ENCODE data around the gene MAPK11.

The MAPK11 gene

GRCh38 chr22:50221410-50222300, 48.5 kb downstream of the MAPK11 start:
- TF ChIP-seq CSRNP3 (CRISPR knock-in tag; IDR thresholded peaks at IDR 0.05), result no peak
- TF ChIP-seq, protein P1, sequence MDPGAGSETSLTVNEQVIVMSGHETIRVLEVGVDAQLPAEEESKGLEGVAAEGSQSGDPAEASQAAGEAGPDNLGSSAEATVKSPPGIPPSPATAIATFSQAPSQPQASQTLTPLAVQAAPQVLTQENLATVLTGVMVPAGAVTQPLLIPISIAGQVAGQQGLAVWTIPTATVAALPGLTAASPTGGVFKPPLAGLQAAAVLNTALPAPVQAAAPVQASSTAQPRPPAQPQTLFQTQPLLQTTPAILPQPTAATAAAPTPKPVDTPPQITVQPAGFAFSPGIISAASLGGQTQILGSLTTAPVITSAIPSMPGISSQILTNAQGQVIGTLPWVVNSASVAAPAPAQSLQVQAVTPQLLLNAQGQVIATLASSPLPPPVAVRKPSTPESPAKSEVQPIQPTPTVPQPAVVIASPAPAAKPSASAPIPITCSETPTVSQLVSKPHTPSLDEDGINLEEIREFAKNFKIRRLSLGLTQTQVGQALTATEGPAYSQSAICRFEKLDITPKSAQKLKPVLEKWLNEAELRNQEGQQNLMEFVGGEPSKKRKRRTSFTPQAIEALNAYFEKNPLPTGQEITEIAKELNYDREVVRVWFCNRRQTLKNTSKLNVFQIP (CRISPR knock-in tag; IDR thresholded peaks at IDR 0.05; ENCODE audit: borderline replicate concordance, low read depth), result no peak
- no peak for TF ChIP-seq OSR1 (CRISPR knock-in tag; IDR thresholded peaks at IDR 0.05)
- TF ChIP-seq ZNF8 (CRISPR knock-in tag; IDR thresholded peaks at IDR 0.05), result no peak
- no peak for TF ChIP-seq ZNF565 (CRISPR knock-in tag; conservative IDR thresholded peaks at IDR 0.05; ENCODE audit: low read depth)
- no peak for ATAC-seq

- TF ChIP-seq PPARA (CRISPR knock-in tag; IDR thresholded peaks at IDR 0.05; ENCODE audit: borderline replicate concordance) (no peak), SNAI2 (CRISPR knock-in tag; IDR thresholded peaks at IDR 0.05) (no peak), PATZ1 (CRISPR knock-in tag; IDR thresholded peaks at IDR 0.05; ENCODE audit: borderline replicate concordance) (no peak), BACH2 (CRISPR knock-in tag; IDR thresholded peaks at IDR 0.05; ENCODE audit: borderline replicate concordance) (no peak), ZC3H10 (CRISPR knock-in tag; IDR thresholded peaks at IDR 0.05) (no peak), CSRNP3 (CRISPR knock-in tag; IDR thresholded peaks at IDR 0.05) (no peak), ZNF70 (CRISPR knock-in tag; IDR thresholded peaks at IDR 0.05) (no peak)
- TF ChIP-seq, protein P2, sequence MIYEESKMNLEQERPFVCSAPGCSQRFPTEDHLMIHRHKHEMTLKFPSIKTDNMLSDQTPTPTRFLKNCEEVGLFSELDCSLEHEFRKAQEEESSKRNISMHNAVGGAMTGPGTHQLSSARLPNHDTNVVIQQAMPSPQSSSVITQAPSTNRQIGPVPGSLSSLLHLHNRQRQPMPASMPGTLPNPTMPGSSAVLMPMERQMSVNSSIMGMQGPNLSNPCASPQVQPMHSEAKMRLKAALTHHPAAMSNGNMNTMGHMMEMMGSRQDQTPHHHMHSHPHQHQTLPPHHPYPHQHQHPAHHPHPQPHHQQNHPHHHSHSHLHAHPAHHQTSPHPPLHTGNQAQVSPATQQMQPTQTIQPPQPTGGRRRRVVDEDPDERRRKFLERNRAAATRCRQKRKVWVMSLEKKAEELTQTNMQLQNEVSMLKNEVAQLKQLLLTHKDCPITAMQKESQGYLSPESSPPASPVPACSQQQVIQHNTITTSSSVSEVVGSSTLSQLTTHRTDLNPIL (CRISPR knock-in tag; IDR thresholded peaks at IDR 0.05; ENCODE audit: low read depth), result no peak
- TF ChIP-seq, protein P1 (CRISPR knock-in tag; IDR thresholded peaks at IDR 0.05; ENCODE audit: borderline replicate concordance, low read depth), result no peak
- no peak for ATAC-seq
Measured at GRCh38 chr22:50220603-50221409, 49.4 kb downstream of the MAPK11 start.

GRCh38 chr22:50219800-50220602, 50.2 kb downstream of the MAPK11 start:
- no peak; the same call in 2 of the 3 replicates for ATAC-seq
- no peak for TF ChIP-seq ZNF70 (CRISPR knock-in tag; IDR thresholded peaks at IDR 0.05)
- TF ChIP-seq PATZ1 (CRISPR knock-in tag; IDR thresholded peaks at IDR 0.05; ENCODE audit: borderline replicate concordance), result no peak
- TF ChIP-seq SNAI2 (CRISPR knock-in tag; IDR thresholded peaks at IDR 0.05), result no peak
- no peak for TF ChIP-seq ZFP30 (CRISPR knock-in tag; IDR thresholded peaks at IDR 0.05)
- no peak for TF ChIP-seq PPARA (CRISPR knock-in tag; IDR thresholded peaks at IDR 0.05; ENCODE audit: borderline replicate concordance)
- TF ChIP-seq ARNTL (CRISPR knock-in tag; IDR thresholded peaks at IDR 0.05; ENCODE audit: borderline replicate concordance, low read depth), result no peak
- no peak for TF ChIP-seq BACH2 (CRISPR knock-in tag; IDR thresholded peaks at IDR 0.05; ENCODE audit: borderline replicate concordance)
- TF ChIP-seq, protein P2 (CRISPR knock-in tag; IDR thresholded peaks at IDR 0.05; ENCODE audit: low read depth), result no peak
- TF ChIP-seq TSHZ2 (CRISPR knock-in tag; IDR thresholded peaks at IDR 0.05), result no peak

Measured in SK-N-SH treated with all-trans-retinoic acid at 6 μM for 48 hours (cell line).